HK-2 (cell line): Measurements from ENCODE around the gene ACSS1.

Source experiments
- DNase-seq: peaks from one replicate; pipeline ENCODE4 v3.0.0-alpha.2; 2018; ENCODE audit not compliant: unreplicated experiment

The ACSS1 gene

GRCh38 chr20:25046181-25046641, 11.7 kb downstream of the ACSS1 start:
- DNase-seq = no peak

GRCh38 chr20:25045343-25045712, 12.6 kb downstream of the ACSS1 start:
- no peak for DNase-seq

GRCh38 chr20:25044660-25045342, 13.1 kb downstream of the ACSS1 start:
- DNase-seq = no peak

- DNase-seq = no peak
Measured at GRCh38 chr20:25044261-25044560, 13.7 kb downstream of the ACSS1 start.

- DNase-seq = no peak
Measured at GRCh38 chr20:25043499-25044260, 14.3 kb downstream of the ACSS1 start.

GRCh38 chr20:25042531-25043498, 15.1 kb downstream of the ACSS1 start:
- DNase-seq = no peak

GRCh38 chr20:25041813-25042530, 16.0 kb downstream of the ACSS1 start:
- no peak for DNase-seq

- no peak for DNase-seq
Measured at GRCh38 chr20:25040438-25040831, 17.5 kb downstream of the ACSS1 start.

GRCh38 chr20:25039697-25040437, 18.1 kb downstream of the ACSS1 start:
- no peak for DNase-seq

GRCh38 chr20:25038591-25039015, 19.3 kb downstream of the ACSS1 start:
- DNase-seq = no peak

GRCh38 chr20:25038103-25038410, 19.9 kb downstream of the ACSS1 start:
- DNase-seq = no peak

GRCh38 chr20:25037288-25038102, 20.4 kb downstream of the ACSS1 start:
- DNase-seq = no peak

- DNase-seq = no peak
Measured at GRCh38 chr20:25036331-25036936, 21.5 kb downstream of the ACSS1 start.

- no peak for DNase-seq
Measured at GRCh38 chr20:25035921-25036320, 22.0 kb downstream of the ACSS1 start.

GRCh38 chr20:25033924-25034300, 24.0 kb downstream of the ACSS1 start:
- DNase-seq = no peak

- no peak for DNase-seq
Measured at GRCh38 chr20:25033265-25033923, 24.5 kb downstream of the ACSS1 start.

- no peak for DNase-seq
Measured at GRCh38 chr20:25032478-25033264, 25.3 kb downstream of the ACSS1 start.

GRCh38 chr20:25032065-25032477, 25.9 kb downstream of the ACSS1 start:
- no peak for DNase-seq

GRCh38 chr20:25031241-25031640, 26.7 kb downstream of the ACSS1 start:
- DNase-seq = no peak
